Measurements from ENCODE around the gene HTR2B.

DNA sequence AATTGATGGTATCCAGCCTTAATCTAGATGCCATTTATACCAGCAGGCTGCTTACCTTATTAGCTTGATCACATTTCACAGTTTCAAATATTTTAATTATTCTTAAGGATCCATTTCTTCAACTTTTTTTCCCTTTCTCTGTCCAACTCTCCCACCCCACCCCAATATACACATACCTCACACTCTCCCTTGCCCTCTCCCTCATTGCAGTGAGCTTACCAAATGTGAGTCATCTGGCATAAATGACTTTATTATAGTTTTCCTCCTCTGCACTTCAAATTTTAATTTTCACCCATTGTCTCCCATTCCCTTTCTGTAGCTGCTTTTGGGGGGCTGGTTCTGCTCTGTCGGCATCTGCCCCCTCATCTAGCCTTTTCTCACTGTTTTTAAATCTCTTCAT, 12.9 kb downstream of the HTR2B start:
- no peak for TF ChIP-seq POLR2A (IDR thresholded peaks at IDR 0.05)
- TF ChIP-seq, protein P1, sequence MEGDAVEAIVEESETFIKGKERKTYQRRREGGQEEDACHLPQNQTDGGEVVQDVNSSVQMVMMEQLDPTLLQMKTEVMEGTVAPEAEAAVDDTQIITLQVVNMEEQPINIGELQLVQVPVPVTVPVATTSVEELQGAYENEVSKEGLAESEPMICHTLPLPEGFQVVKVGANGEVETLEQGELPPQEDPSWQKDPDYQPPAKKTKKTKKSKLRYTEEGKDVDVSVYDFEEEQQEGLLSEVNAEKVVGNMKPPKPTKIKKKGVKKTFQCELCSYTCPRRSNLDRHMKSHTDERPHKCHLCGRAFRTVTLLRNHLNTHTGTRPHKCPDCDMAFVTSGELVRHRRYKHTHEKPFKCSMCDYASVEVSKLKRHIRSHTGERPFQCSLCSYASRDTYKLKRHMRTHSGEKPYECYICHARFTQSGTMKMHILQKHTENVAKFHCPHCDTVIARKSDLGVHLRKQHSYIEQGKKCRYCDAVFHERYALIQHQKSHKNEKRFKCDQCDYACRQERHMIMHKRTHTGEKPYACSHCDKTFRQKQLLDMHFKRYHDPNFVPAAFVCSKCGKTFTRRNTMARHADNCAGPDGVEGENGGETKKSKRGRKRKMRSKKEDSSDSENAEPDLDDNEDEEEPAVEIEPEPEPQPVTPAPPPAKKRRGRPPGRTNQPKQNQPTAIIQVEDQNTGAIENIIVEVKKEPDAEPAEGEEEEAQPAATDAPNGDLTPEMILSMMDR (IDR thresholded peaks at IDR 0.05) = no peak

All from thyroid gland (tissue), 4 donors.